Left lung (tissue), 10 donors: Measurements from ENCODE around the gene SLK. TPM values are rescaled to one million over a fixed set of nuclear protein-coding genes. Genes with fewer than 3 reads are reported as not detected.

Experiments used
- ATAC-seq: fragments of 200-7000 bp; cut with Tn5 transposase; one replicate; pipeline ENCODE4 v1.9.1; 2020; ENCODE audit warnings: moderate library complexity
- DNase-seq, 4 donors: peaks; one replicate each; pipeline ENCODE4 v3.0.0-alpha.2; 2013 to 2020
- H3K27ac ChIP-seq, 2 donors: fragments of 200-600 bp; sonication (generic) in 1 of 2; one replicate each; pipeline versions ENCODE4 v1.5.0 to v1.8.0; 2020 to 2021
- H3K27me3 ChIP-seq, 2 donors: fragments of 200-600 bp; sonication (generic) in 1 of 2; one replicate each; pipeline versions ENCODE4 v1.5.0 to v1.8.0; 2020 to 2021
- H3K36me3 ChIP-seq, 2 donors: fragments of 200-600 bp; sonication (generic) in 1 of 2; one replicate each; pipeline versions ENCODE4 v1.5.0 to v1.8.0; 2020 to 2021
- H3K4me1 ChIP-seq, 2 donors: fragments of 200-600 bp; one replicate each; pipeline ENCODE4 v1.8.0; 2021
- H3K4me3 ChIP-seq, 2 donors: fragments of 200-600 bp; sonication (generic) in 1 of 2; one replicate each; pipeline versions ENCODE4 v1.5.0 to v1.8.0; 2020 to 2021; ENCODE audit warnings: mild to moderate bottlenecking in 1 of 2
- H3K9me3 ChIP-seq, 2 donors: fragments of 200-600 bp; sonication (generic) in 1 of 2; one replicate each; pipeline versions ENCODE4 v1.5.0 to v1.8.0; 2020 to 2021
- intact Hi-C, 2 donors: fragments of 100-400 bp; cut with DNase I; formaldehyde crosslinking; loops; one replicate each; pipeline versions ENCODE4 v1.11.2 to v1.14.2; 2022
- polyA plus RNA-seq, 6 donors: library from polyadenylated mRNA; unstranded; fragments of 120-200 nt; gene quantifications; one replicate each; pipeline ENCODE4 v1.2.1, GENCODE V29; 2013; ENCODE audit not compliant: insufficient read length in 6 of 6
- total RNA-seq, 2 donors: library from RNA; stranded (reverse); fragmentation: NEBNext Ultra II Directional; extraction: Animal tissue kit (Norgen Biotek cat#: 25700); gene quantifications; one replicate each; pipeline ENCODE4 v1.2.1, GENCODE V29; 2021
- TF ChIP-seq, protein P1 (sequence below), 2 donors: fragments of 200-600 bp; sonication (generic) in 1 of 2; IDR thresholded peaks; one replicate each; pipeline versions ENCODE4 v1.5.0 to v1.8.0; 2021; ENCODE audit warnings: antibody characterized with exemption in 2 of 2
- donor health status: DM: no; HTN: yes; CAD: no.
- donor health status: DM: no; HTN: no; CAD: no.

Gene SLK
- total and polyA plus RNA-seq, 8 donors, result 52.1 to 68.1 (median 63.2) TPM

DNA sequence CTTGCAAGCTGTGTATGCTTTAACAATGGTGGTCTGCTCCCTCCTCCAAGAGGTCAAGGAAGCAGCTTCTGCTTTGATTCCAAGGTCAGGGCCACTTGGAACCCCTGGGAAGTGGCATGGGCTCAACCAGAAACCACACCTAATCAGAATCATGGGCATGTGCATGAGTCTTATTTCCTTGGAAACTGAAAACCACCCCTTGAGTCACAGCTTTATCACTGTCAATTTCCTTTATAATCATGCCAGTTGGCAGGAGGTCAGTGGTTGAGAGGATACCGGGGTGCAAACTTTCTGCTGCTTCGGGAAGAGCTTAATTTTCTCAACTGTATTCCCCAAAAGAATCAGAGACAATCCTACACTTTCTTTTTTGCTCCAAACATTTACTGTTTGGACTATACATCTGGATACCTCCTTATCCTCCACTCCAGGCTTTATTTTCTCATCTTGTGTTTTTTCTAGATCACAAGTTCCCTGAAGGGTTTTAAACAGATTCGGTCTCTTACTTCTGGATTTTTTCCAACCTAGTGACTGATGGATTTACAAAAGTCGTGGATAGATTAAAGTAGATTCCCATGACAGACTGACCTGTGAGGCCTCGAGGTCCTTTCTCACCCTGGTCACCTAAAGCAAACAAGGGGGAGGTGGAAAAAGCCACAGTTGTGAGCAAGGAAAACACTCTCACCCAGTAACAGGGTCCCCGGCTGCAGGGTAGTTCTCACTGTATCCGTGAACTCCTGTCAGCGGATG, 82.7 kb downstream of the SLK start:
- peak overlapping the region in 1 of 2 donors; percentile 18 for H3K27ac ChIP-seq
- no peak overlapping the region for H3K4me3 ChIP-seq
- TF ChIP-seq, protein P1, sequence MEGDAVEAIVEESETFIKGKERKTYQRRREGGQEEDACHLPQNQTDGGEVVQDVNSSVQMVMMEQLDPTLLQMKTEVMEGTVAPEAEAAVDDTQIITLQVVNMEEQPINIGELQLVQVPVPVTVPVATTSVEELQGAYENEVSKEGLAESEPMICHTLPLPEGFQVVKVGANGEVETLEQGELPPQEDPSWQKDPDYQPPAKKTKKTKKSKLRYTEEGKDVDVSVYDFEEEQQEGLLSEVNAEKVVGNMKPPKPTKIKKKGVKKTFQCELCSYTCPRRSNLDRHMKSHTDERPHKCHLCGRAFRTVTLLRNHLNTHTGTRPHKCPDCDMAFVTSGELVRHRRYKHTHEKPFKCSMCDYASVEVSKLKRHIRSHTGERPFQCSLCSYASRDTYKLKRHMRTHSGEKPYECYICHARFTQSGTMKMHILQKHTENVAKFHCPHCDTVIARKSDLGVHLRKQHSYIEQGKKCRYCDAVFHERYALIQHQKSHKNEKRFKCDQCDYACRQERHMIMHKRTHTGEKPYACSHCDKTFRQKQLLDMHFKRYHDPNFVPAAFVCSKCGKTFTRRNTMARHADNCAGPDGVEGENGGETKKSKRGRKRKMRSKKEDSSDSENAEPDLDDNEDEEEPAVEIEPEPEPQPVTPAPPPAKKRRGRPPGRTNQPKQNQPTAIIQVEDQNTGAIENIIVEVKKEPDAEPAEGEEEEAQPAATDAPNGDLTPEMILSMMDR (IDR thresholded peaks at IDR 0.05), result no peak
- H3K9me3 ChIP-seq, result no peaks in the 10 kb centered on the region
- H3K4me1 ChIP-seq, result peaks cover 9 to 11% of the 10 kb centered on the region in 2 donors
- H3K27me3 ChIP-seq, result no peaks in the 10 kb centered on the region
- intact Hi-C loops, result loop anchor here in 1 of 2 donors (10.0 kb wide), 2 partner anchors 75 to 165 kb away; partner anchors contain the start of gene SFR1
- ATAC-seq (peak; percentile 20), DNase-seq (no peak)
- no peaks in the 10 kb centered on the region for H3K36me3 ChIP-seq

DNA sequence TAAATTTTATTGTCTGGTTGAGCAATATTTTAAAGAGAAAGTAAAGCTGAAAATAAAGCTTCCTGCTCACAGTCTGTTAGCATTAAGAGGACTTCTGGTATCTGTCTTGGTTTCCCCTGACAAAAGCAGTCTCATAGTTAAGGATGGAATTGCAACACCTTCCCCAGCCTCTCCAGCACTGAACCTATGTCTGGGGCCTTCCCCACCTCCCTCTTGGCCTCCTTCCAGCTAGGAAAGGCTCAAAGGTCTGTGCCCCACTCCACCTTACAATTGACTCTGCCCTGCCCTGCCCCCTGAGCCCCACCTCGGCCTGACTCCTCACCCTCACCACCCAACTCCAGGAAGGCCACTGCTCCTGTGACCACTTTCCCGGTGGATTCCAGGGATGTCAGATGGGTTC, 85.5 kb downstream of the SLK start:
- H3K4me1 ChIP-seq, result peaks cover 9 to 11% of the 10 kb centered on the region in 2 donors

DNA sequence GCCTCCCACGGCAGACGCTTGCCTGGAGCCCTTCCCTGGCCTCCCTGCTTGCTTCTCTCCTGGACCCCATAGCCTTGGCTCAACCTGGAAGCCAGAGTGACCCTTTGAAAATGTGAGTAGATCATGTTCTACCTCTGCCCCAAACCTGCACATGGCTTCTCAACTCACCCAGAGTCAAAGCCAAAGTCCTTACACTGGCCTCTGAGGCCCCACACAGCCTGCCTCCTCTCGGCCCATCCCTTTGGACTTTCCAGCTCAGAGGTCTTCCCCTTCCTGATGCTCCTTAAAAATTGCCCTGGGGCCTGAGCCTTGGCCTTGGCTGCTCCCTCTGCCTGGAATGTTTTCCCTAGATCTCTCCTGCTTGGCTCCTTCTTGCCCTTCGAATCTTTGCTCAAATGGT, 86.3 kb downstream of the SLK start:
- ATAC-seq, result no peak
- Histone ChIP-seq H3K9me3 (no peaks in the 10 kb centered on the region), H3K4me3 (no peak overlapping the region)

More for the DNA sequence above, 85.5 kb downstream of the SLK start:
- no peak overlapping the region for H3K27ac ChIP-seq
- no peaks in the 10 kb centered on the region for H3K27me3 ChIP-seq
- no peaks in the 10 kb centered on the region for H3K9me3 ChIP-seq
- TF ChIP-seq, protein P1 (IDR thresholded peaks at IDR 0.05), result no peak
- intact Hi-C loops, result no loop called here
- H3K36me3 ChIP-seq, result no peaks in the 10 kb centered on the region
- DNase-seq (peak in 1 of 4 donors; percentile 59), ATAC-seq (peak; percentile 79)
- no peak overlapping the region for H3K4me3 ChIP-seq

DNA sequence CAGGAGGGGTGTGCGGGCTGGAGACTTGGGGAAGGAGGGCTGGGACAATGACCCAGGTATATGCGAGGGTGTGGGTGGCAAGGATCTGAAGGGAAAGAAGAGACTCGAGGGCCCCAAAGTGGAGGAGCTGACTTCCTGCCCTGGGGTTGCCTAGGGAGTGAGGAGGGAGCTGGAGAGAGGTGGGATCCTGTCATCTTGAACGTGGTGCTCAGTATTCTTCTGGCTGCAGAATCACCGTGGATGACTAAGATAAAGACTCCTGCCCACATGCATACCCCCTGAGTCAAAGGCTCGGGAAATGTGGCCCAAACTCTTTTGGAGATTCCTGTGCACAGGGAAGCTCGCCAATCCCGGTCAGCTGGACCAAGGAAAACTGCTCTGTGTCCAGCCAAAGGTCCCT, 87.5 kb downstream of the SLK start:
- Histone ChIP-seq H3K27ac (no peak overlapping the region), H3K4me3 (no peak overlapping the region), H3K36me3 (no peaks in the 10 kb centered on the region), H3K4me1 (peaks cover 4 to 7% of the 10 kb centered on the region in 2 donors), H3K27me3 (no peaks in the 10 kb centered on the region), H3K9me3 (no peaks in the 10 kb centered on the region)
- ATAC-seq, result no peak
- intact Hi-C loops, result no loop called here
- no peak for DNase-seq
- TF ChIP-seq, protein P1 (IDR thresholded peaks at IDR 0.05), result no peak

More for the DNA sequence above, 86.3 kb downstream of the SLK start:
- Histone ChIP-seq H3K27ac (no peak overlapping the region), H3K4me1 (peaks cover 9 to 11% of the 10 kb centered on the region in 2 donors), H3K36me3 (no peaks in the 10 kb centered on the region), H3K27me3 (no peaks in the 10 kb centered on the region)
- TF ChIP-seq, protein P1 (IDR thresholded peaks at IDR 0.05), result no peak
- intact Hi-C loops, result no loop called here
- DNase-seq, result no peak

DNA sequence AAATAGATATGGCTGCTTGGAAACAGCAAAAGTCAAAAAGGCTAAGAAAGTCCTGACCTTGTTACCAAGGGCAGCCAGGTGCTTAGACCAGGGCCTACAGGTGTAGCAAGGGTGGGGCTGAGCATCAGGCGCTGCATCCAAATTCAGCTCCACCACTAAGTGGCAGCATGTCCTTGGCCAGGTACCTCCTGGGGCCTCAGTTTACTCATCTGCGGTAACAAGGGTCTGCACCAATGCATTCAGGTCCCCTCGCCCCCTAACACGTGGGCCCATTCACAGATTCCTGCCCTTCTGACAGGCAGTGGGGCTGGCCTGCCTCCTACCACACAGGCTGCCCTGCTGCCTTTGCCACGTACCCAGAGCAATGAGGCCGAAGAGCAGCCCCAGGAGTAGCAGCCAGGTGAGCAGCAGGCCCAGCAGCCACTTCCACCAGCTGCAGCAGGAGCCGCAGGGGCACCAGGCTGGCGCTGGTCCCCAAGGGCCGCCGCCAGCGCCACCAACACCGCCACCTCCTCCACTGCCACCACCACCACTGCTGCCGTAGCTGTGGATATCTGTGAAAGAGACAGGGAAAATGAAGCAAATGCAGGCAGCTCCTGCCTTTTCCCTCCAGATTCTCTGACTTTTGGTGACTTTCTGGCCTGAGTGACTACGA, 89.8 kb downstream of the SLK start:
- Histone ChIP-seq H3K4me3 (no peak overlapping the region), H3K27me3 (no peaks in the 10 kb centered on the region), H3K36me3 (no peaks in the 10 kb centered on the region), H3K27ac (no peak overlapping the region), H3K9me3 (no peaks in the 10 kb centered on the region), H3K4me1 (no peaks in the 10 kb centered on the region)
- intact Hi-C loops, result no loop called here
- ATAC-seq, result no peak
- TF ChIP-seq, protein P1 (IDR thresholded peaks at IDR 0.05), result no peak
- no peak for DNase-seq
